K562 (cell line): ENCODE measurements around the gene OR2AP1. TPM values are rescaled to one million over a fixed set of nuclear protein-coding genes. Genes with fewer than 3 reads are reported as not detected.
"Not testable (repeated sequence)": the region's sequence is repeated elsewhere in the genome, so short reads cannot be mapped to it uniquely, and the experiment has no call there.

Source experiments
- ATAC-seq: fragments of 200-7000 bp; cut with Tn5 transposase; 3 replicates; pipeline ENCODE4 v1.9.1; 2020; ENCODE audit warnings: moderate library complexity
- BruUV-seq: library from RNA; stranded (reverse); fragments of 400-500 nt; replicated peaks from 2 replicates; lab custom pipeline; 2021; lab: Mats Ljungman, UMichigan
- CTCF ChIA-PET: fragments of 300-600 bp; formaldehyde crosslinking; extraction: SDS; loops from one replicate; lab custom pipeline; 2021; ENCODE audit warnings: low intra/inter-chr PET ratio; lab: Yijun Ruan, JAX
- POLR2A ChIA-PET: fragments of 300-600, 350-650 bp; sonication (Branson Sonifier 250); formaldehyde crosslinking; extraction: SDS; loops from one replicate; lab custom pipeline; 2021; ENCODE audit warnings: antibody characterized with exemption, inconsistent platforms; lab: Yijun Ruan, JAX
- DNase-seq, 4 experiments: peaks; one replicate each; pipeline versions ENCODE4 v3.0.0 to v3.0.0-alpha.2; 2011 to 2018; ENCODE audit warnings: low spot score in 3 of 4, mixed read lengths in 3 of 4; ENCODE audit errors: extremely low read depth in 1 of 4
- FAIRE-seq: peaks from 2 replicates; lab custom pipeline; 2011; peaks lifted over from hg19 to GRCh38; lab: Jason Lieb, UNC
- H2AFZ ChIP-seq: 2 replicates; pipeline ENCODE4 v1.6.0; 2011; ENCODE audit warnings: low read depth, low read length, control low read depth, inconsistent platforms
- H3K27ac ChIP-seq: fragments of 200-600 bp; 3 replicates; pipeline ENCODE4 v1.8.0; 2011; ENCODE audit warnings: low read depth, mild to moderate bottlenecking, control low read depth, inconsistent platforms, low read length, moderate library complexity, mixed read lengths; ENCODE audit errors: extremely low read depth
- H3K27me3 ChIP-seq, 2 experiments: fragments of 300-600 bp in 1 of 2; 2 replicates in 1 of 2; 3 replicates in 1 of 2; pipeline versions ENCODE4 v1.6.0 to v1.8.0; 2011; ENCODE audit warnings: inconsistent platforms in 2 of 2, low read length in 2 of 2, mild to moderate bottlenecking in 1 of 2, mixed read lengths in 1 of 2, moderate library complexity in 1 of 2; ENCODE audit not compliant: control insufficient read depth in 2 of 2, insufficient read depth in 2 of 2
- H3K36me3 ChIP-seq: fragments of 300-600 bp; 3 replicates; pipeline ENCODE4 v1.8.0; 2011; ENCODE audit warnings: mild to moderate bottlenecking, low read length, inconsistent platforms; ENCODE audit not compliant: control insufficient read depth, insufficient read depth
- H3K4me1 ChIP-seq, 2 experiments: fragments of 200-600 bp in 1 of 2; replicated peaks in 1 of 2; 2 replicates in 1 of 2; 3 replicates in 1 of 2; pipeline versions ENCODE4 v1.5.1 to v1.8.0; 2011; ENCODE audit warnings: inconsistent platforms in 2 of 2, low read length in 2 of 2, mild to moderate bottlenecking in 1 of 2, mixed read lengths in 1 of 2, moderate library complexity in 1 of 2; ENCODE audit not compliant: control insufficient read depth in 2 of 2, insufficient read depth in 2 of 2
- H3K4me2 ChIP-seq: 2 replicates; pipeline ENCODE4 v1.6.1; 2011; ENCODE audit warnings: low read length, control low read depth, inconsistent platforms, mixed read lengths; ENCODE audit not compliant: insufficient read depth
- H3K4me3 ChIP-seq: fragments of 200-600 bp; sonication (generic), shearing (Covaris generic); 2 replicates; pipeline ENCODE4 v1.5.1; 2016; ENCODE audit warnings: control low read depth, inconsistent platforms
- H3K79me2 ChIP-seq: fragments of 200-600 bp; 3 replicates; pipeline ENCODE4 v1.8.0; 2011; ENCODE audit warnings: low read length, inconsistent platforms; ENCODE audit not compliant: control insufficient read depth, insufficient read depth
- H3K9ac ChIP-seq, 2 experiments: 2 replicates each; pipeline versions ENCODE4 v1.6.0 to v1.6.1; 2011; ENCODE audit warnings: low read depth in 2 of 2, low read length in 2 of 2, control low read depth in 1 of 2, inconsistent platforms in 1 of 2, mild to moderate bottlenecking in 1 of 2, mixed read lengths in 1 of 2; ENCODE audit not compliant: insufficient read depth in 1 of 2
- H3K9me1 ChIP-seq: one replicate; pipeline ENCODE4 v1.6.0; 2011; ENCODE audit warnings: inconsistent platforms, mild to moderate bottlenecking, low read length, moderate library complexity; ENCODE audit not compliant: control insufficient read depth, insufficient read depth
- H3K9me3 ChIP-seq: replicated peaks from 2 replicates; pipeline ENCODE4 v1.5.1; 2011; ENCODE audit warnings: low read depth, low read length, inconsistent platforms; ENCODE audit not compliant: control insufficient read depth, insufficient read depth
- H4K20me1 ChIP-seq: replicated peaks from 2 replicates; pipeline ENCODE4 v1.6.1; 2011; ENCODE audit warnings: low read length, inconsistent platforms, mixed read lengths; ENCODE audit not compliant: control insufficient read depth, insufficient read depth
- MCM3 ChIP-seq: fragments of 450-650 bp; IDR thresholded peaks from 2 replicates; pipeline ENCODE4 v1.6.1; 2016
- PCBP2 ChIP-seq: fragments of 200-400 bp; formaldehyde crosslinking; IDR thresholded peaks from 2 replicates; pipeline ENCODE4 v1.6.1; 2018; ENCODE audit warnings: low read length, low read depth, mild to moderate bottlenecking, moderate library complexity; ENCODE audit not compliant: poor library complexity, severe bottlenecking
- RFX1 ChIP-seq: fragments of 450-650 bp; IDR thresholded peaks from 2 replicates; pipeline ENCODE4 v1.6.1; 2016; ENCODE audit warnings: mild to moderate bottlenecking, moderate library complexity
- TBL1XR1 ChIP-seq, 2 experiments: IDR thresholded peaks; 2 replicates each; pipeline ENCODE4 v1.6.1; 2012; ENCODE audit warnings: improper control_type of control experiment in 2 of 2, low read length in 2 of 2, mild to moderate bottlenecking in 1 of 2
- ZBTB2 ChIP-seq: fragments of 450-650 bp; IDR thresholded peaks from 2 replicates; pipeline ENCODE4 v1.6.1; 2016; ENCODE audit warnings: antibody characterized with exemption
- ZNF592 ChIP-seq: fragments of 450-650 bp; IDR thresholded peaks from 2 replicates; pipeline ENCODE4 v1.6.1; 2017; ENCODE audit warnings: antibody characterized with exemption, mild to moderate bottlenecking
- ZNF780A ChIP-seq: fragments of 250-450 bp; sonication (Bioruptor Pico); IDR thresholded peaks from 2 replicates; pipeline ENCODE4 v1.5.0; 2021; ENCODE audit warnings: mild to moderate bottlenecking
- WGBS: fragments of 100-300 bp; shearing (Covaris generic); methylation state at CpG from one replicate; pipeline ENCODE4 v1.1.6; 2016; ENCODE audit warnings: low coverage, mixed read lengths; ENCODE audit not compliant: insufficient coverage; ENCODE audit errors: missing lambda C conversion rate; 5-methylcytosine and 5-hydroxymethylcytosine counted together
- in situ Hi-C: fragments of 300-500 bp; cut with MboI; formaldehyde crosslinking; loops from 4 replicates; pipeline ENCODE4 v1.15.0; 2018; ENCODE audit warnings: inconsistent platforms, mixed read lengths
- intact Hi-C: fragments of 100-400 bp; cut with micrococcal nuclease; formaldehyde crosslinking; loops from 2 replicates; pipeline ENCODE4 v1.14.2; 2022
- polyA plus RNA-seq, 8 experiments: library from polyadenylated mRNA; depleted of rRNA in 4 of 8; stranded (reverse) in 5 of 8; unstranded in 3 of 8; fragments of >200 nt; fragmentation: Nextera tagmentation in 2 of 8; fragmentation: Illumina TruSeq in 1 of 8; extraction: Ambion mirVana in 2 of 8; extraction: Trizol in 1 of 8; gene quantifications; 2 replicates each; pipeline versions ENCODE4 v1.2.1 to v1.2.3, GENCODE V29; 2011 to 2014; ENCODE audit warnings: inconsistent platforms in 1 of 8, missing spikeins in 1 of 8
- total RNA-seq, 7 experiments: library from RNA; depleted of rRNA in 6 of 7; stranded (reverse); fragments of >200 nt in 6 of 7; fragmentation: Illumina TruSeq in 2 of 7; extraction: Trizol in 2 of 7; gene quantifications; 2 replicates each; pipeline versions ENCODE4 v1.2.1 to v1.2.3, GENCODE V29; 2011 to 2021; ENCODE audit warnings: low replicate concordance in 1 of 7

The OR2AP1 gene
- total and polyA plus RNA-seq, 9 of the 15 experiments (the other 6 are each of a cell fraction or from before 2014, with no cell fraction given) = not detected

- TF ChIP-seq ZNF592 (no peak), ZNF780A (CRISPR knock-in tag) (no peak), TBL1XR1 (IDR thresholded peaks at IDR 0.05; ENCODE audit: low read length in 2 of 2) (no peak), PCBP2 (no peak), ZBTB2 (no peak), MCM3 (no peak), RFX1 (no peak)
Measured at GRCh38 chr12:55572168-55572567, at the start of gene OR2AP1 (continued).

- H3K79me2 ChIP-seq, H3K27ac ChIP-seq, H3K9me3 ChIP-seq, H4K20me1 ChIP-seq, BruUV-seq, H3K36me3 ChIP-seq, CTCF ChIA-PET, H3K4me2 ChIP-seq, in situ Hi-C loops, H3K4me3 ChIP-seq, H3K9me1 ChIP-seq, H3K9ac ChIP-seq, POLR2A ChIA-PET, H3K4me1 ChIP-seq, ATAC-seq, FAIRE-seq, intact Hi-C loops, H3K27me3 ChIP-seq, H2AFZ ChIP-seq, DNase-seq: not testable (repeated sequence)
- 5% methylated on average over 2 of the region's 2 CpGs for WGBS
Measured at GRCh38 chr12:55548235-55548634, 24.0 kb upstream of the OR2AP1 start.
